ENCODE measurements around the gene TEX10. TPM values are rescaled to one million over a fixed set of nuclear protein-coding genes. Genes with fewer than 3 reads are reported as not detected.

TEX10 gene
- total and polyA plus RNA-seq, 2 donors (not counting 3 experiments of a cell fraction or from before 2014, with no cell fraction given), result 13.6 to 21.2 TPM

- Histone ChIP-seq H3K79me2 (ENCODE audit: control insufficient read depth, insufficient read depth, low read length) (no peaks in the 10 kb centered on the region), H3K27ac (ENCODE audit: insufficient read depth, low read depth, low read length) (no peak overlapping the region), H3K9ac (replicated peaks; ENCODE audit: extremely low read depth, insufficient read depth, low read length) (no peak overlapping the region), H3K4me3 (replicated peaks in 1 of 3; ENCODE audit: insufficient read depth in 1 of 3, low read depth in 1 of 3, low read length in 3 of 3) (no peak overlapping the region), H3K27me3 (ENCODE audit: control insufficient read depth in 2 of 2, insufficient read depth in 2 of 2, low read length in 2 of 2) (no peaks in the 10 kb centered on the region), H3K4me2 (ENCODE audit: insufficient read depth, low read length) (no peak overlapping the region), H3K9me1 (replicated peaks; ENCODE audit: control insufficient read depth, extremely low read depth, insufficient read depth, low read length) (no peaks in the 10 kb centered on the region), H2AFZ (ENCODE audit: low read depth, low read length) (no peak overlapping the region), H4K20me1 (replicated peaks; ENCODE audit: control insufficient read depth, extremely low read depth, insufficient read depth, low read length) (no peaks in the 10 kb centered on the region), H3K4me1 (ENCODE audit: control insufficient read depth, extremely low read depth, insufficient read depth, low read length) (no peaks in the 10 kb centered on the region), H3K36me3 (ENCODE audit: control insufficient read depth in 2 of 2, extremely low read depth in 1 of 2, insufficient read depth in 2 of 2, low read length in 2 of 2) (no peaks in the 10 kb centered on the region), H3K9me3 (replicated peaks; ENCODE audit: control insufficient read depth, insufficient read depth, low read length) (no peaks in the 10 kb centered on the region)
- intact Hi-C loops (cut with micrococcal nuclease), result no loop called here
- DNase-seq (ENCODE audit: low read depth, low spot score) (no peak), FAIRE-seq (no peak)
- TF ChIP-seq JUN (IDR thresholded peaks at IDR 0.05; ENCODE audit: borderline replicate concordance, insufficient read depth, insufficient read length, low read depth), result no peak
- no peak for TF ChIP-seq CTCF (IDR thresholded peaks at IDR 0.05; ENCODE audit: extremely low read depth in 1 of 2, insufficient read depth in 1 of 2, low read depth in 1 of 2, low read length in 2 of 2)
- no peak for TF ChIP-seq FOS (IDR thresholded peaks at IDR 0.05; ENCODE audit: borderline replicate concordance, insufficient read depth, low read length)
- TF ChIP-seq POLR2AphosphoS5 (IDR thresholded peaks at IDR 0.05; ENCODE audit: insufficient read depth, low read depth, low read length), result no peak
- no peak for TF ChIP-seq GATA2 (IDR thresholded peaks at IDR 0.05; ENCODE audit: insufficient read depth, insufficient read length, low read depth, low read length)
- no peak for TF ChIP-seq MAX (IDR thresholded peaks at IDR 0.05; ENCODE audit: insufficient read depth, insufficient read length)
- TF ChIP-seq EZH2 (IDR thresholded peaks at IDR 0.05; ENCODE audit: borderline replicate concordance, low read depth, low read length, severe bottlenecking), result no peak
- TF ChIP-seq MYC (IDR thresholded peaks at IDR 0.05; ENCODE audit: low read depth, low read length), result no peak
- no peak for TF ChIP-seq POLR2A (IDR thresholded peaks at IDR 0.05; ENCODE audit: low read depth, low read length)
- no TSS peak for BruUV-seq (replicated peaks)
- ChIA-PET CTCF (interaction anchor here (0.9 kb wide), 1 partner anchor 48 kb away, joined by 3 read pairs; no protein-coding TSS in a partner anchor), POLR2A (no interaction called here)
- dilution Hi-C loops (cut with MboI; ENCODE audit: extremely low pct_ligation_motif_present, low sequenced_read_pairs), result no loop called here
These were observed 19.9 kb upstream of the TEX10 start for GRCh38 chr9:100372648-100373047.
